A549 (cell line): ENCODE measurements around the gene SCN1A. TPM values are rescaled to one million over a fixed set of nuclear protein-coding genes. Genes with fewer than 3 reads are reported as not detected.

Experiments
- ATAC-seq, 2 experiments: fragments of 200-7000 bp in 1 of 2; fragments of >200 bp in 1 of 2; cut with Nextera tagmentation in 1 of 2; cut with Tn5 transposase in 1 of 2; 3 replicates each; pipeline versions ENCODE4 v1.8.0 to v1.9.1; 2018 to 2020; ENCODE audit warnings: mild to moderate bottlenecking in 1 of 2, moderate library complexity in 1 of 2
- CTCF ChIA-PET: fragments of 300-600 bp; sonication (Branson Sonifier 250); formaldehyde crosslinking; extraction: SDS; loops from one replicate; lab custom pipeline; 2021; ENCODE audit warnings: antibody characterized with exemption, inconsistent platforms; lab: Yijun Ruan, JAX
- POLR2A ChIA-PET: fragments of 350-600 bp; formaldehyde crosslinking; extraction: SDS; loops from one replicate; lab custom pipeline; 2021; ENCODE audit warnings: antibody characterized with exemption, inconsistent platforms; lab: Yijun Ruan, JAX
- DNase-seq, 2 experiments: peaks; one replicate each; pipeline versions ENCODE4 v3.0.0 to v3.0.0-alpha.2; 2011 to 2016; ENCODE audit warnings: low read depth in 1 of 2, low spot score in 1 of 2
- FAIRE-seq: peaks from 2 replicates; lab custom pipeline; 2011; peaks lifted over from hg19 to GRCh38; lab: Jason Lieb, UNC
- H3K27ac ChIP-seq, 2 experiments: fragments of >200 bp; sonication (Bioruptor Twin); formaldehyde crosslinking; 3 replicates each; pipeline ENCODE4 v1.5.1; 2016 to 2017
- H3K4me1 ChIP-seq: fragments of >200 bp; sonication (Bioruptor Twin); formaldehyde crosslinking; 3 replicates; pipeline ENCODE4 v1.6.1; 2016
- H3K4me2 ChIP-seq: fragments of >200 bp; sonication (Bioruptor Twin); formaldehyde crosslinking; 3 replicates; pipeline ENCODE4 v1.6.1; 2016
- H3K4me3 ChIP-seq: fragments of >200 bp; sonication (Bioruptor Twin); formaldehyde crosslinking; 3 replicates; pipeline ENCODE4 v1.5.1; 2016
- H3K9me3 ChIP-seq: fragments of >200 bp; sonication (Bioruptor Twin); formaldehyde crosslinking; 3 replicates; pipeline ENCODE4 v1.6.1; 2016
- ATOH8 ChIP-seq: fragments of 250-450 bp; sonication (Bioruptor Pico); IDR thresholded peaks from 2 replicates; pipeline ENCODE4 v1.5.0; 2020; ENCODE audit warnings: low read depth, mild to moderate bottlenecking, moderate library complexity
- CBX2 ChIP-seq: fragments of 200-600 bp; sonication (generic); IDR thresholded peaks from 2 replicates; pipeline ENCODE4 v1.6.1; 2016; ENCODE audit warnings: low read depth, mild to moderate bottlenecking, borderline replicate concordance
- CBX8 ChIP-seq: fragments of 200-600 bp; sonication (generic); IDR thresholded peaks from 2 replicates; pipeline ENCODE4 v1.6.1; 2016
- CEBPB ChIP-seq, 2 experiments: fragments of >200 bp in 1 of 2; sonication (Bioruptor Twin) in 1 of 2; formaldehyde crosslinking in 1 of 2; IDR thresholded peaks; 2 replicates each; pipeline ENCODE4 v1.6.1; 2012 to 2016
- CHD2 ChIP-seq: fragments of 150-350 bp; IDR thresholded peaks from 2 replicates; pipeline ENCODE4 v1.6.1; 2014; ENCODE audit warnings: low read length; ENCODE audit not compliant: partially characterized antibody
- ELK1 ChIP-seq: fragments of 150-350 bp; IDR thresholded peaks from 2 replicates; pipeline ENCODE4 v1.6.1; 2014; ENCODE audit warnings: low read depth, mild to moderate bottlenecking, low read length
- FOSB ChIP-seq: fragments of 250-450 bp; sonication (Bioruptor Pico); IDR thresholded peaks from 2 replicates; pipeline ENCODE4 v1.5.0; 2020; ENCODE audit warnings: mild to moderate bottlenecking, moderate library complexity
- FOXS1 ChIP-seq: fragments of 250-450 bp; sonication (Bioruptor Pico); IDR thresholded peaks from 2 replicates; pipeline ENCODE4 v1.5.0; 2020; ENCODE audit warnings: mild to moderate bottlenecking, moderate library complexity
- GATA3 ChIP-seq: IDR thresholded peaks from 2 replicates; pipeline ENCODE4 v1.6.1; 2012; ENCODE audit warnings: borderline replicate concordance
- HOXA7 ChIP-seq: fragments of 250-450 bp; sonication (Bioruptor Pico); IDR thresholded peaks from 2 replicates; pipeline ENCODE4 v1.5.0; 2020; ENCODE audit warnings: mild to moderate bottlenecking, moderate library complexity
- JUN ChIP-seq, 2 experiments: fragments of >200 bp; sonication (Bioruptor Twin); formaldehyde crosslinking; IDR thresholded peaks; 2 replicates in 1 of 2; 3 replicates in 1 of 2; pipeline ENCODE4 v1.6.1; 2016 to 2017
- JUNB ChIP-seq: fragments of >200 bp; sonication (Bioruptor Twin); formaldehyde crosslinking; IDR thresholded peaks from 2 replicates; pipeline ENCODE4 v1.6.1; 2016
- KDM1A ChIP-seq: fragments of 200-600 bp; sonication (generic); IDR thresholded peaks from 2 replicates; pipeline ENCODE4 v1.6.1; 2016; ENCODE audit warnings: low read depth, mild to moderate bottlenecking
- MAX ChIP-seq: IDR thresholded peaks from 2 replicates; pipeline ENCODE4 v1.6.1; 2012
- NPAS2 ChIP-seq: fragments of 250-450 bp; sonication (Bioruptor Pico); IDR thresholded peaks from 2 replicates; pipeline ENCODE4 v1.8.0; 2022; ENCODE audit warnings: mild to moderate bottlenecking, moderate library complexity, borderline replicate concordance
- PBX3 ChIP-seq: IDR thresholded peaks from 2 replicates; pipeline ENCODE4 v1.6.1; 2012
- POLR2A ChIP-seq: IDR thresholded peaks from 2 replicates; pipeline ENCODE4 v1.6.1; 2012; ENCODE audit warnings: mild to moderate bottlenecking, low read length
- POLR2AphosphoS2 ChIP-seq: conservative IDR thresholded peaks from 2 replicates; pipeline ENCODE4 v1.6.1; 2012; ENCODE audit warnings: low read length, improper control_type of control experiment, inconsistent platforms
- RARB ChIP-seq: fragments of 250-450 bp; sonication (Bioruptor Pico); IDR thresholded peaks from 2 replicates; pipeline ENCODE4 v1.8.0; 2021; ENCODE audit warnings: mild to moderate bottlenecking, moderate library complexity
- REST ChIP-seq: fragments of 200-600 bp; sonication (generic); IDR thresholded peaks from 2 replicates; pipeline ENCODE4 v1.6.1; 2016; ENCODE audit warnings: antibody characterized with exemption, mild to moderate bottlenecking, moderate library complexity
- RNF2 ChIP-seq: fragments of 200-600 bp; sonication (generic); IDR thresholded peaks from 2 replicates; pipeline ENCODE4 v1.6.1; 2016; ENCODE audit warnings: low read depth, mild to moderate bottlenecking, antibody characterized with exemption, moderate library complexity, borderline replicate concordance
- USF2 ChIP-seq: fragments of 450-650 bp; IDR thresholded peaks from 2 replicates; pipeline ENCODE4 v1.6.1; 2014; ENCODE audit warnings: antibody characterized with exemption
- ZC3H11A ChIP-seq: fragments of 450-650 bp; IDR thresholded peaks from 2 replicates; pipeline ENCODE4 v1.6.1; 2014; ENCODE audit warnings: antibody characterized with exemption, mild to moderate bottlenecking
- WGBS: methylation state at CpG from one replicate; pipeline ENCODE4 v1.1.6; 2017; ENCODE audit errors: missing lambda C conversion rate; 5-methylcytosine and 5-hydroxymethylcytosine counted together
- polyA plus RNA-seq, 4 experiments: library from polyadenylated mRNA; depleted of rRNA in 3 of 4; stranded (reverse); fragments of >200 nt; fragmentation: RNase III in 1 of 4; extraction: RNeasy Plus Mini Kit Qiagen cat#74134 plus additional on column Dnase treatment in 1 of 4; gene quantifications; 2 replicates in 3 of 4; 3 replicates in 1 of 4; pipeline ENCODE4 v1.2.3, GENCODE V29; 2011 to 2017
- TF ChIP-seq, protein P1 (sequence below): fragments of >200 bp; sonication (Bioruptor Twin); formaldehyde crosslinking; IDR thresholded peaks from 3 replicates; pipeline ENCODE4 v1.6.1; 2016

The SCN1A gene
- polyA plus RNA-seq, 2 of the 4 experiments (the other 2 are of a cell fraction): not detected

DNA sequence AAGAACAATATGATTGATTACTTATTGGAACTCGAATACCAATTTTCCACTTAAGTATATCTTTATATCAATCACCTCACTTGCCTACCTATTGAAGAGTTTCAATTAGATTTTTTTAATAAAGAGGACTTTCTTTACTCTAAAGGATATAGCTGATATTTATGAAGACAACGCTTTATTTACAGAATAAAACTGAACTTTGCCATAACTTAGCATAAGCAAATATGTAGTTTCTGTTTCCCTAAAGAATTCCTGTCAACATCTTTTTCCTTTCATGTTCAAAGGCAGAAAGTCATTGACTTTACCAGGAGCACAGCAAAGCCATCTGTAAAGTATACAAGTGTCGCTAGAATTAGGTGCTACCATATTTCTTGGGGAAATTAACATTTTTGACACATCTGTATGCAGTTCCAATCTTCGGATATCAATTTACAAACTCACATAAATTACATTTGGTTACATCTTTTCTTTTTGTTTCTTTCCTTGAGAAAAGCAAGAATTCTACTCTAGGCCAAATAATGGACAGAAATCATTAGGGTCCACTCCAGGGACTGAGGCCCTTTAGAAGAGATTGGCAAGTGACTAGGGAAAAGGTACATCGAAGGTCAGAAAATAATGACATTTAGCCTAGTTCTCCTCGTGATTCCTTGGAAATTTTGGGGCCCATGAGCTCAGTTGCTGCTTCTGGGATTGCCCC, 7.5 kb upstream of the SCN1A start:
- Histone ChIP-seq H3K4me3 (no peak overlapping the region), H3K9me3 (no peaks in the 10 kb centered on the region), H3K27ac (no peak overlapping the region), H3K4me1 (no peaks in the 10 kb centered on the region), H3K4me2 (no peak overlapping the region)
- TF ChIP-seq, protein P1, sequence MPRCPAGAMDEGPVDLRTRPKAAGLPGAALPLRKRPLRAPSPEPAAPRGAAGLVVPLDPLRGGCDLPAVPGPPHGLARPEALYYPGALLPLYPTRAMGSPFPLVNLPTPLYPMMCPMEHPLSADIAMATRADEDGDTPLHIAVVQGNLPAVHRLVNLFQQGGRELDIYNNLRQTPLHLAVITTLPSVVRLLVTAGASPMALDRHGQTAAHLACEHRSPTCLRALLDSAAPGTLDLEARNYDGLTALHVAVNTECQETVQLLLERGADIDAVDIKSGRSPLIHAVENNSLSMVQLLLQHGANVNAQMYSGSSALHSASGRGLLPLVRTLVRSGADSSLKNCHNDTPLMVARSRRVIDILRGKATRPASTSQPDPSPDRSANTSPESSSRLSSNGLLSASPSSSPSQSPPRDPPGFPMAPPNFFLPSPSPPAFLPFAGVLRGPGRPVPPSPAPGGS: no peak
- TF ChIP-seq POLR2AphosphoS2: no peak
- no peak for TF ChIP-seq GATA3
- TF ChIP-seq ELK1: no peak
- TF ChIP-seq CHD2: no peak
- TF ChIP-seq CEBPB (IDR thresholded peaks at IDR 0.05): no peak
- no peak for TF ChIP-seq NPAS2
- no peak for TF ChIP-seq JUNB
- TF ChIP-seq POLR2A: no peak
- no peak for TF ChIP-seq RARB (CRISPR knock-in tag)
- TF ChIP-seq HOXA7: no peak
- no peak for TF ChIP-seq PBX3
- TF ChIP-seq RNF2: no peak
- TF ChIP-seq KDM1A: no peak
- no peak for TF ChIP-seq CBX2
- TF ChIP-seq JUN (IDR thresholded peaks at IDR 0.05): no peak
- no peak for TF ChIP-seq USF2
- TF ChIP-seq FOXS1 (CRISPR knock-in tag): no peak
- WGBS: 38% methylated on average over 6 of the region's 6 CpGs
- CTCF ChIA-PET: interaction anchor here (0.5 kb wide), 1 partner anchor 18 kb away, joined by 3 read pairs; no protein-coding TSS in a partner anchor
- POLR2A ChIA-PET: no interaction called here
- DNase-seq (no peak), ATAC-seq (no peak), FAIRE-seq (no peak)

DNA sequence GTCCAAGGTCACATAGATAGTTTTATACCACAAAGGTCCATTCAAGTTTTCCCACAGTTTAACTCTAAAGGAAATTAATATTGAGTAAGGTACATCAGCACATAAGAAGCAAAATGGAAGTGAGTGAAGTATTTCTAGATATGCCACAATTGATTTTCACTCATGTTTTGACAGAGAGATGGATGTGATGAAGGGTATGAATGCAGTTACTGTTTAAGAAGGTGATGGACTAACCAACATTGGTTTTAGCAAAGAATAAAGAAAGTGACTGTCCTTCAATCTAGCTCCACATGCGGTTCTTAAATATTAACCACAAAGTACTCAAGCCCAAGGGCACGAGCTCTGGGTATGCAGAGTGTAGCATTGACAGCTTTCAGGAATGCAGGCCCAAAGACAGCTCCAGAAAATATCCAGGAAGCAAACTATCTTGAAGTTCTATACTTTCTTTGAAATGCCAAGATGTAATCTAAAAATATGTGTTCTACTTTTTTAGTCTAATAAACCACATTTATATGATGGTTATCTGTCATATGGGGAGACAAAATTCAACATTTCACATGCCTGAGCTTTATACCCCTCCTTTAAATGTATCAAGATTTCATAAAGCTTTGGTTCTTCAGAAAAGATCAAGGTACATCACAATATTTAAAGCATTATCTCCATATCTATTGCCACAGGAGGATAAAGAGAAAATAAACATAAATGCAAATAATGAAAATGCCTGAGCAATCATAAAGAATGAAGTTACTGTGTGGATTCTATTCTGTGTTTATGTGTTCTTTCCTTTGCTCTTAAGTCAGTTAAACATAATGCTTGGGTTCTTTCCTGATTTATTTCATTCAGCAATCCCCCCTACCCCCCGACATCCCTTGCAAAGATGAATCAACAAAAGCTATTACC, 6.7 kb upstream of the SCN1A start:
- TF ChIP-seq POLR2AphosphoS2 (no peak), FOSB (CRISPR knock-in tag) (no peak), ATOH8 (CRISPR knock-in tag) (no peak), ZC3H11A (no peak), CBX8 (no peak), MAX (no peak), REST (peak; percentile 35; the same call in 1 of the 2 replicates), JUNB (no peak), CHD2 (no peak)
- H3K27ac ChIP-seq: no peak overlapping the region
- no peak for FAIRE-seq
- H3K4me1 ChIP-seq: no peaks in the 10 kb centered on the region
- DNase-seq: no peak
- WGBS: 6% methylated on average over 3 of the region's 3 CpGs
- H3K4me2 ChIP-seq: no peak overlapping the region
- CTCF ChIA-PET: interaction anchor here (0.5 kb wide), 1 partner anchor 17 kb away, joined by 3 read pairs; no protein-coding TSS in a partner anchor
- POLR2A ChIA-PET: no interaction called here
- H3K4me3 ChIP-seq: no peak overlapping the region
- 0 out of 6 replicates have a peak, but pooled peaks of 1 of the 2 experiments have one; percentile 33 for ATAC-seq
- H3K9me3 ChIP-seq: no peaks in the 10 kb centered on the region
